Left lung (tissue), 10 donors: Measurements from ENCODE around the gene HSD3B2. TPM values are rescaled to one million over a fixed set of nuclear protein-coding genes. Genes with fewer than 3 reads are reported as not detected.

Experiments used
- ATAC-seq: fragments of 200-7000 bp; cut with Tn5 transposase; one replicate; pipeline ENCODE4 v1.9.1; 2020; ENCODE audit warnings: moderate library complexity
- DNase-seq, 4 donors: peaks; one replicate each; pipeline ENCODE4 v3.0.0-alpha.2; 2013 to 2020
- H3K27ac ChIP-seq, 2 donors: fragments of 200-600 bp; sonication (generic) in 1 of 2; one replicate each; pipeline versions ENCODE4 v1.5.0 to v1.8.0; 2020 to 2021
- H3K27me3 ChIP-seq, 2 donors: fragments of 200-600 bp; sonication (generic) in 1 of 2; one replicate each; pipeline versions ENCODE4 v1.5.0 to v1.8.0; 2020 to 2021
- H3K36me3 ChIP-seq, 2 donors: fragments of 200-600 bp; sonication (generic) in 1 of 2; one replicate each; pipeline versions ENCODE4 v1.5.0 to v1.8.0; 2020 to 2021
- H3K4me1 ChIP-seq, 2 donors: fragments of 200-600 bp; one replicate each; pipeline ENCODE4 v1.8.0; 2021
- H3K4me3 ChIP-seq, 2 donors: fragments of 200-600 bp; sonication (generic) in 1 of 2; one replicate each; pipeline versions ENCODE4 v1.5.0 to v1.8.0; 2020 to 2021; ENCODE audit warnings: mild to moderate bottlenecking in 1 of 2
- H3K9me3 ChIP-seq, 2 donors: fragments of 200-600 bp; sonication (generic) in 1 of 2; one replicate each; pipeline versions ENCODE4 v1.5.0 to v1.8.0; 2020 to 2021
- CTCF ChIP-seq, 2 donors: fragments of 200-600 bp; sonication (generic) in 1 of 2; IDR thresholded peaks; one replicate each; pipeline versions ENCODE4 v1.5.0 to v1.8.0; 2021; ENCODE audit warnings: antibody characterized with exemption in 2 of 2
- intact Hi-C, 2 donors: fragments of 100-400 bp; cut with DNase I; formaldehyde crosslinking; loops; one replicate each; pipeline versions ENCODE4 v1.11.2 to v1.14.2; 2022
- polyA plus RNA-seq, 6 donors: library from polyadenylated mRNA; unstranded; fragments of 120-200 nt; gene quantifications; one replicate each; pipeline ENCODE4 v1.2.1, GENCODE V29; 2013; ENCODE audit not compliant: insufficient read length in 6 of 6
- total RNA-seq, 2 donors: library from RNA; stranded (reverse); fragmentation: NEBNext Ultra II Directional; extraction: Animal tissue kit (Norgen Biotek cat#: 25700); gene quantifications; one replicate each; pipeline ENCODE4 v1.2.1, GENCODE V29; 2021
- donor health status: DM: no; HTN: yes; CAD: no.
- donor health status: DM: no; HTN: no; CAD: no.

The HSD3B2 gene
- total and polyA plus RNA-seq, 8 donors: 0.17 to 0.18 (median 0.18) TPM; not detected in 5

- H3K27me3 ChIP-seq: no peaks in the 10 kb centered on the region
- DNase-seq (no peak), ATAC-seq (no peak)
- no peak overlapping the region for H3K4me3 ChIP-seq
- no peaks in the 10 kb centered on the region for H3K36me3 ChIP-seq
- H3K4me1 ChIP-seq: no peaks in the 10 kb centered on the region
- no peak overlapping the region for H3K27ac ChIP-seq
- H3K9me3 ChIP-seq: peaks cover 0 to 11% of the 10 kb centered on the region in 2 donors
- intact Hi-C loops: no loop called here
- no peak for TF ChIP-seq CTCF (IDR thresholded peaks at IDR 0.05)
Observed at GRCh38 chr1:119410961-119411360, 4.0 kb upstream of the HSD3B2 start.

- ATAC-seq (no peak), DNase-seq (no peak)
- H3K4me3 ChIP-seq: no peak overlapping the region
- H3K27me3 ChIP-seq: no peaks in the 10 kb centered on the region
- no peaks in the 10 kb centered on the region for H3K36me3 ChIP-seq
- H3K4me1 ChIP-seq: no peaks in the 10 kb centered on the region
- no peaks in the 10 kb centered on the region for H3K9me3 ChIP-seq
- TF ChIP-seq CTCF (IDR thresholded peaks at IDR 0.05): no peak
- H3K27ac ChIP-seq: no peak overlapping the region
- intact Hi-C loops: no loop called here
Observed at GRCh38 chr1:119416006-119416640, 1.2 kb downstream of the HSD3B2 start.

- ATAC-seq: no peak
- intact Hi-C loops: no loop called here
- DNase-seq: no peak
Observed at GRCh38 chr1:119419109-119419508, 4.2 kb downstream of the HSD3B2 start.

GRCh38 chr1:119420638-119421037 lies 5.7 kb downstream of the HSD3B2 start:
- Histone ChIP-seq H3K4me1 (no peaks in the 10 kb centered on the region), H3K4me3 (no peak overlapping the region), H3K36me3 (no peaks in the 10 kb centered on the region), H3K9me3 (no peaks in the 10 kb centered on the region), H3K27ac (no peak overlapping the region), H3K27me3 (no peaks in the 10 kb centered on the region)
- no peak for DNase-seq
- intact Hi-C loops: no loop called here
- TF ChIP-seq CTCF (IDR thresholded peaks at IDR 0.05): no peak
- ATAC-seq: no peak

More at GRCh38 chr1:119419109-119419508, 4.2 kb downstream of the HSD3B2 start:
- Histone ChIP-seq H3K27me3 (no peaks in the 10 kb centered on the region), H3K27ac (no peak overlapping the region), H3K9me3 (no peaks in the 10 kb centered on the region), H3K4me3 (no peak overlapping the region), H3K4me1 (no peaks in the 10 kb centered on the region), H3K36me3 (no peaks in the 10 kb centered on the region)
- no peak for TF ChIP-seq CTCF (IDR thresholded peaks at IDR 0.05)

GRCh38 chr1:119422631-119423030 lies 7.7 kb downstream of the HSD3B2 start:
- Histone ChIP-seq H3K27me3 (no peaks in the 10 kb centered on the region), H3K36me3 (no peaks in the 10 kb centered on the region), H3K27ac (no peak overlapping the region), H3K9me3 (no peaks in the 10 kb centered on the region), H3K4me1 (no peaks in the 10 kb centered on the region), H3K4me3 (no peak overlapping the region)
- intact Hi-C loops: no loop called here
- DNase-seq: no peak
- no peak for ATAC-seq
- no peak for TF ChIP-seq CTCF (IDR thresholded peaks at IDR 0.05)
